Trophoblast cell (in vitro differentiated cells and primary cell): Measurements from ENCODE around the gene SIAH1.
A peak's percentile ranks its signal among the peaks of the same experiment; 100 is the strongest.

Experiments used
- DNase-seq, 2 donors: peaks; one replicate each; pipeline ENCODE4 v3.0.0-alpha.2; 2016
- H2AFZ ChIP-seq: 2 replicates; pipeline ENCODE4 v1.6.1; 2013; ENCODE audit warnings: low read length, moderate library complexity, mild to moderate bottlenecking; ENCODE audit not compliant: insufficient read depth, poor library complexity
- H2AK5ac ChIP-seq: 2 replicates; pipeline ENCODE4 v1.6.1; 2013; ENCODE audit warnings: mild to moderate bottlenecking, low read length
- H2BK120ac ChIP-seq: 2 replicates; pipeline ENCODE4 v1.6.1; 2013; ENCODE audit warnings: low read length, mild to moderate bottlenecking, moderate library complexity; ENCODE audit not compliant: insufficient read depth, poor library complexity
- H2BK12ac ChIP-seq: 2 replicates; pipeline ENCODE4 v1.6.1; 2013; ENCODE audit warnings: mild to moderate bottlenecking, low read length, moderate library complexity
- H2BK5ac ChIP-seq: 2 replicates; pipeline ENCODE4 v1.6.1; 2013; ENCODE audit warnings: low read length, low read depth, moderate library complexity, mild to moderate bottlenecking; ENCODE audit not compliant: poor library complexity
- H3K14ac ChIP-seq: 2 replicates; pipeline ENCODE4 v1.6.1; 2013; ENCODE audit warnings: mild to moderate bottlenecking, low read length
- H3K18ac ChIP-seq: 2 replicates; pipeline ENCODE4 v1.6.1; 2013; ENCODE audit warnings: mild to moderate bottlenecking, low read length
- H3K23ac ChIP-seq: 2 replicates; pipeline ENCODE4 v1.6.1; 2013; ENCODE audit warnings: low read length
- H3K27ac ChIP-seq: 2 replicates; pipeline ENCODE4 v1.5.1; 2013; ENCODE audit warnings: low read depth, mild to moderate bottlenecking, inconsistent platforms, low read length, moderate library complexity
- H3K27me3 ChIP-seq: 2 replicates; pipeline ENCODE4 v1.6.1; 2013; ENCODE audit warnings: inconsistent platforms, mild to moderate bottlenecking, low read length, moderate library complexity; ENCODE audit not compliant: insufficient read depth
- H3K36me3 ChIP-seq, 2 experiments: 1 replicate in 1 of 2; 2 replicates in 1 of 2; pipeline ENCODE4 v1.6.1; 2013; ENCODE audit warnings: low read length in 2 of 2, mild to moderate bottlenecking in 2 of 2, moderate library complexity in 1 of 2; ENCODE audit not compliant: insufficient read depth in 2 of 2, control insufficient read depth in 1 of 2
- H3K4ac ChIP-seq: 2 replicates; pipeline ENCODE4 v1.6.1; 2013; ENCODE audit warnings: low read depth, mild to moderate bottlenecking, low read length, moderate library complexity
- H3K4me1 ChIP-seq, 2 experiments: 1 replicate in 1 of 2; 2 replicates in 1 of 2; pipeline ENCODE4 v1.6.1; 2013; ENCODE audit warnings: low read length in 2 of 2, mild to moderate bottlenecking in 2 of 2, moderate library complexity in 1 of 2; ENCODE audit not compliant: insufficient read depth in 2 of 2, control insufficient read depth in 1 of 2
- H3K4me2 ChIP-seq: 2 replicates; pipeline ENCODE4 v1.6.1; 2013; ENCODE audit warnings: inconsistent platforms, mild to moderate bottlenecking, low read length, moderate library complexity
- H3K4me3 ChIP-seq: 2 replicates; pipeline ENCODE4 v1.5.1; 2013; ENCODE audit warnings: mild to moderate bottlenecking, low read depth, low read length, inconsistent platforms
- H3K79me1 ChIP-seq: one replicate; pipeline ENCODE4 v1.6.1; 2013; ENCODE audit warnings: low read length
- H3K79me2 ChIP-seq: 2 replicates; pipeline ENCODE4 v1.6.1; 2013; ENCODE audit warnings: low read length, mild to moderate bottlenecking; ENCODE audit not compliant: control insufficient read depth, insufficient read depth, poor library complexity
- H3K9ac ChIP-seq: 2 replicates; pipeline ENCODE4 v1.6.1; 2013; ENCODE audit warnings: mild to moderate bottlenecking, low read length
- H3K9me3 ChIP-seq: 2 replicates; pipeline ENCODE4 v1.6.1; 2013; ENCODE audit warnings: low read depth, mild to moderate bottlenecking, control low read depth, inconsistent platforms, low read length; ENCODE audit not compliant: insufficient read depth
- H4K12ac ChIP-seq: 2 replicates; pipeline ENCODE4 v1.6.1; 2013; ENCODE audit warnings: low read depth, mild to moderate bottlenecking, low read length, moderate library complexity
- H4K8ac ChIP-seq: 2 replicates; pipeline ENCODE4 v1.6.1; 2013; ENCODE audit warnings: low read depth, mild to moderate bottlenecking, low read length, moderate library complexity
- H4K91ac ChIP-seq: one replicate; pipeline ENCODE4 v1.6.1; 2013; ENCODE audit warnings: low read depth, mild to moderate bottlenecking, low read length, moderate library complexity
- WGBS: extraction: QIAGEN DNeasy Blood & Tissue Kit; methylation state at CpG from one replicate; pipeline ENCODE4 v1.1.7; 2013; ENCODE audit warnings: missing lambda C conversion rate; ENCODE audit not compliant: insufficient read length, insufficient coverage; ENCODE audit errors: extremely low coverage; 5-methylcytosine and 5-hydroxymethylcytosine counted together

The SIAH1 gene

DNA sequence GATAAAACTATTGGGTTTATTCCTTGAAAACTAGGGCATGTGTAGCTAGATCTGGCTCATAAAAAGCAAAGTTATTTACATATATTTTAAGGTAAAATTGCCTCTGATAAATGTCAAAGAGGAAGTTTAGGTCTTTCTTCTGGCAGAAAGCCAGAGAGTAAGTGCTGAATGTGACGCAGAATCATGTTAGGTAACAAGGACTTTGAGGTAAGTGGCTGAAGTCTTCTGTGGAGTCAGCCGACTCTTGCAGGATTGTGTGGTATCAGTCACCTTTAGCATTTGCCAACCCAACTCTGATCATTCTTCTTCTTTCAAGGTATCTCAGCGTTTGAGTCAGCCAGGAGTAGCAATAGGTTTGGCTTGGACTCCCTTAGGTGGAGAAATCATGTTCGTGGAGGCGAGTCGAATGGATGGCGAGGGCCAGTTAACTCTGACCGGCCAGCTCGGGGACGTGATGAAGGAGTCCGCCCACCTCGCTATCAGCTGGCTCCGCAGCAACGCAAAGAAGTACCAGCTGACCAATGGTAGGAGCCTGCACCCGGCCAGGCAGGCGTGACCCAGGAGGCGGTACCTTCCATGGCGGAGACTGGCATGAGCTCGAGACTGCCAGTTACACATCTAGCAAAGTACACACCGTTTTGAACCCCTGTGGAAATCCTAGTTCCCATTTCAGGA lies 37.9 kb downstream of the SIAH1 start:
- Histone ChIP-seq H2BK120ac (no peak overlapping the region), H3K14ac (no peak overlapping the region), H3K4ac (no peak overlapping the region), H4K91ac (no peak overlapping the region), H4K8ac (no peak overlapping the region), H3K79me1 (no peaks in the 10 kb centered on the region), H3K23ac (no peak overlapping the region), H3K36me3 (peaks cover 26 to 31% of the 10 kb centered on the region in 2 experiments), H3K9ac (no peak overlapping the region), H2BK5ac (no peak overlapping the region), H2AFZ (no peak overlapping the region), H3K27me3 (no peaks in the 10 kb centered on the region), H2AK5ac (no peak overlapping the region), H3K4me2 (no peak overlapping the region), H4K12ac (no peak overlapping the region), H3K4me3 (no peak overlapping the region), H3K9me3 (no peaks in the 10 kb centered on the region), H3K27ac (no peak overlapping the region), H3K79me2 (no peaks in the 10 kb centered on the region), H3K4me1 (no peaks in the 10 kb centered on the region), H2BK12ac (no peak overlapping the region), H3K18ac (no peak overlapping the region)
- DNase-seq, result no peak
- no CpG with 5 or more reads among the region's 20 CpGs for WGBS

DNA sequence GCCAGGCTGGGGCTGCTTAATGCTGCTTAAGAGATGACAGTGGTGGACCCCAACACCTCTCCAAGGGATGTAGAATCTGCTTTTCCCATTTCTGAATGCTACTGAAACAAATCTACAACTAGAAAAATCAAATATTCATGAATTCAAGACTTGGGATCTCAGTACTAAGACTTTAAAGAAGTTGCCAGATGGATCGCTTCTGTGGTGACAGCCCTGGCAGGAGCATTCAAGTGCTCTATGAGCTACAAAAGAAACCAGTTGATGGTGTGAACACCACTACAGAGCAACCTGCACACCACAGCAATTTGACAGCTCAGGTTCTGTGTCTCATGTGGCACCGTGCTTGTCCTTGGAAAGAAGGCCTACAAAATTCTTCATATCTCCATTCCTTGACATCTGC lies 42.6 kb downstream of the SIAH1 start:
- no peak for DNase-seq
- H3K79me1 ChIP-seq, result no peaks in the 10 kb centered on the region
- no peak overlapping the region for H2AFZ ChIP-seq
- H3K27me3 ChIP-seq, result no peaks in the 10 kb centered on the region
- H3K4me1 ChIP-seq, result no peaks in the 10 kb centered on the region
- H3K9me3 ChIP-seq, result no peaks in the 10 kb centered on the region
- no peak overlapping the region for H2BK12ac ChIP-seq
- H3K4me2 ChIP-seq, result no peak overlapping the region
- H3K79me2 ChIP-seq, result no peaks in the 10 kb centered on the region
- H3K36me3 ChIP-seq, result peaks cover 11 to 22% of the 10 kb centered on the region in 2 experiments
- H4K91ac ChIP-seq, result no peak overlapping the region
- H2BK120ac ChIP-seq, result no peak overlapping the region
- no peak overlapping the region for H4K12ac ChIP-seq
- no peak overlapping the region for H3K18ac ChIP-seq
- H4K8ac ChIP-seq, result no peak overlapping the region
- H3K4ac ChIP-seq, result no peak overlapping the region
- H3K4me3 ChIP-seq, result no peak overlapping the region
- no peak overlapping the region for H3K9ac ChIP-seq
- no peak overlapping the region for H2BK5ac ChIP-seq
- H2AK5ac ChIP-seq, result no peak overlapping the region
- H3K27ac ChIP-seq, result no peak overlapping the region
- no CpG with 5 or more reads among the region's 2 CpGs for WGBS
- H3K14ac ChIP-seq, result no peak overlapping the region
- no peak overlapping the region for H3K23ac ChIP-seq

DNA sequence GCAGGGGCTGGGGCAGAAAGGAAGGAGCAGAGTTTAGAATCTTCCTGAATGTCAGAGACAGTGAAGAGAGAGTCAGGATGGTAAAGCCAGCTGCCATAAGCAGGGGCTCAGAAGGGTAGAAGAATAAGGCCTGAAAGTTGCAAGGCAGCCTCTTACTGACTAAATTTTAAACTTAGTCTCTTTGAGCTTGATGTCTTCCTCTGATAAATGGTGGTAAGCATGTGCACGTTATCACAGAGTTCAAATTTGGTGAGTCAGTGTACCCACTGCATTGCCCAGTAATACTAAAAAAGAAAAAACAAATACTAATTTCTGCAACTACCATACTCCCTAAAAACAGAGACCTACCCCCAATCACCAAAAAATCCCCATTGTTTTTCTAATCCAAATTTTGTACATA lies 45.2 kb downstream of the SIAH1 start:
- H4K91ac ChIP-seq, result no peak overlapping the region
- H3K27me3 ChIP-seq, result no peaks in the 10 kb centered on the region
- no peak overlapping the region for H3K4me2 ChIP-seq
- no peak for DNase-seq
- H3K4ac ChIP-seq, result no peak overlapping the region
- H3K18ac ChIP-seq, result no peak overlapping the region
- H3K79me1 ChIP-seq, result no peaks in the 10 kb centered on the region
- no peak overlapping the region for H4K8ac ChIP-seq
- H3K27ac ChIP-seq, result no peak overlapping the region
- peaks cover 5 to 21% of the 10 kb centered on the region in 2 experiments for H3K36me3 ChIP-seq
- no peak overlapping the region for H3K23ac ChIP-seq
- H2AFZ ChIP-seq, result no peak overlapping the region
- peaks cover 0 to 5% of the 10 kb centered on the region in 2 experiments for H3K4me1 ChIP-seq
- H3K4me3 ChIP-seq, result no peak overlapping the region
- H3K79me2 ChIP-seq, result no peaks in the 10 kb centered on the region
- H3K14ac ChIP-seq, result no peak overlapping the region
- no peak overlapping the region for H3K9ac ChIP-seq
- H2BK5ac ChIP-seq, result no peak overlapping the region
- no peaks in the 10 kb centered on the region for H3K9me3 ChIP-seq
- H4K12ac ChIP-seq, result no peak overlapping the region
- H2BK12ac ChIP-seq, result no peak overlapping the region
- no peak overlapping the region for H2BK120ac ChIP-seq
- WGBS, result no CpG with 5 or more reads among the region's 1 CpG
- H2AK5ac ChIP-seq, result no peak overlapping the region

DNA sequence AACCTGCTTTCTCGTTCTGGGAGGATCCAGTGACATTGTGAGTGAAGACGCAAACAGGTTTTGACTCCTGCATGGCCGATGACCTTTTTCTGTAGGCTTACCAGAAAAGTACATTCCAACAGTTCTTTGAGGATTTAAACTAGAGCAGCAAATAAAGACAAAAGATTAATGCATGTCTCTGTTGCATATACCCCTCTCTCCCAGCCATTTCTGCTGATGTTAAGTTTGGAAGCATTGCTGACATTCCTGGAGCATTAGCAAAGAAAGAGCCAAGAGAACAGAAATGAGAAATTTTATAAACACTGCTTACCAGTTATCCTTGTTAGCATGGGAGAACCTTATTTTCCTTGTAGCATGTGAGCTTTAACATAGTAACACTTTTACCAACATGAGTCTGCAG lies 49.3 kb downstream of the SIAH1 start:
- no peaks in the 10 kb centered on the region for H3K9me3 ChIP-seq
- H3K79me2 ChIP-seq, result no peaks in the 10 kb centered on the region
- no peak overlapping the region for H4K91ac ChIP-seq
- no peak overlapping the region for H3K18ac ChIP-seq
- peaks cover 0 to 6% of the 10 kb centered on the region in 2 experiments for H3K4me1 ChIP-seq
- no CpG with 5 or more reads among the region's 3 CpGs for WGBS
- no peak overlapping the region for H3K23ac ChIP-seq
- H2AK5ac ChIP-seq, result no peak overlapping the region
- H2BK5ac ChIP-seq, result no peak overlapping the region
- H2BK120ac ChIP-seq, result no peak overlapping the region
- no peak overlapping the region for H4K8ac ChIP-seq
- H4K12ac ChIP-seq, result no peak overlapping the region
- no peak overlapping the region for H3K4me2 ChIP-seq
- peak; percentile 45 to 80 for DNase-seq
- no peak overlapping the region for H2AFZ ChIP-seq
- H3K4me3 ChIP-seq, result no peak overlapping the region
- H2BK12ac ChIP-seq, result no peak overlapping the region
- H3K27ac ChIP-seq, result peak overlapping the region; percentile 43
- peaks cover 5 to 14% of the 10 kb centered on the region in 2 experiments for H3K36me3 ChIP-seq
- H3K79me1 ChIP-seq, result no peaks in the 10 kb centered on the region
- H3K14ac ChIP-seq, result no peak overlapping the region
- H3K9ac ChIP-seq, result no peak overlapping the region
- no peaks in the 10 kb centered on the region for H3K27me3 ChIP-seq
- no peak overlapping the region for H3K4ac ChIP-seq
